GM12875 (cell line): Measurements from ENCODE around the gene KCNT1.

Experiments
- H3K4me3 ChIP-seq: one replicate; pipeline ENCODE4 v1.5.1; 2011; ENCODE audit warnings: low read depth, low read length, control low read depth
- TF ChIP-seq, protein P1 (sequence below): IDR thresholded peaks from 2 replicates; pipeline ENCODE4 v1.5.1; 2011; ENCODE audit warnings: low read depth, mild to moderate bottlenecking, control low read depth, inconsistent platforms, low read length, moderate library complexity, borderline replicate concordance; ENCODE audit not compliant: insufficient read depth

The KCNT1 gene

GRCh38 chr9:135729480-135729879 lies 27.5 kb downstream of the KCNT1 start:
- TF ChIP-seq, protein P1, sequence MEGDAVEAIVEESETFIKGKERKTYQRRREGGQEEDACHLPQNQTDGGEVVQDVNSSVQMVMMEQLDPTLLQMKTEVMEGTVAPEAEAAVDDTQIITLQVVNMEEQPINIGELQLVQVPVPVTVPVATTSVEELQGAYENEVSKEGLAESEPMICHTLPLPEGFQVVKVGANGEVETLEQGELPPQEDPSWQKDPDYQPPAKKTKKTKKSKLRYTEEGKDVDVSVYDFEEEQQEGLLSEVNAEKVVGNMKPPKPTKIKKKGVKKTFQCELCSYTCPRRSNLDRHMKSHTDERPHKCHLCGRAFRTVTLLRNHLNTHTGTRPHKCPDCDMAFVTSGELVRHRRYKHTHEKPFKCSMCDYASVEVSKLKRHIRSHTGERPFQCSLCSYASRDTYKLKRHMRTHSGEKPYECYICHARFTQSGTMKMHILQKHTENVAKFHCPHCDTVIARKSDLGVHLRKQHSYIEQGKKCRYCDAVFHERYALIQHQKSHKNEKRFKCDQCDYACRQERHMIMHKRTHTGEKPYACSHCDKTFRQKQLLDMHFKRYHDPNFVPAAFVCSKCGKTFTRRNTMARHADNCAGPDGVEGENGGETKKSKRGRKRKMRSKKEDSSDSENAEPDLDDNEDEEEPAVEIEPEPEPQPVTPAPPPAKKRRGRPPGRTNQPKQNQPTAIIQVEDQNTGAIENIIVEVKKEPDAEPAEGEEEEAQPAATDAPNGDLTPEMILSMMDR: no peak
- H3K4me3 ChIP-seq: no peak overlapping the region

DNA sequence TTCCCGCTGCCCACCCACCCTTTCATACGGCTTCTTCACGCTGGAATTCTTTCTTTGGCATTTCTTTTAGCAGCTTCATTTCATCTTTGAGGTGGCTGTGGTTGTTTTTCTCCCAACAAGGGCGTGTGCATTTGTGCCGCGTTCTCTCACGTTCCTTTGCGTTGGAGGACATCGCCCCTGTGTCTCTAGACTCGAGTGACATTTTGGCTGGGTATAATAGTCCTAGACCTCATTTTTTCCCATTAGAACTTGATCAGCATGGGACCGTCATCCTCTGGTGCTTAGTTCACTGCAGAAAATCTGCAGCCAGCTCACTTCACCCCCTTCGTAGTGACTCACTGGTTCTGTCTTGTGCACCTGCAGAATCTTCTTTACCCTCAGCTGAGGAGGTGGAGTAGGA lies 29.5 kb downstream of the KCNT1 start:
- TF ChIP-seq, protein P1: no peak

DNA sequence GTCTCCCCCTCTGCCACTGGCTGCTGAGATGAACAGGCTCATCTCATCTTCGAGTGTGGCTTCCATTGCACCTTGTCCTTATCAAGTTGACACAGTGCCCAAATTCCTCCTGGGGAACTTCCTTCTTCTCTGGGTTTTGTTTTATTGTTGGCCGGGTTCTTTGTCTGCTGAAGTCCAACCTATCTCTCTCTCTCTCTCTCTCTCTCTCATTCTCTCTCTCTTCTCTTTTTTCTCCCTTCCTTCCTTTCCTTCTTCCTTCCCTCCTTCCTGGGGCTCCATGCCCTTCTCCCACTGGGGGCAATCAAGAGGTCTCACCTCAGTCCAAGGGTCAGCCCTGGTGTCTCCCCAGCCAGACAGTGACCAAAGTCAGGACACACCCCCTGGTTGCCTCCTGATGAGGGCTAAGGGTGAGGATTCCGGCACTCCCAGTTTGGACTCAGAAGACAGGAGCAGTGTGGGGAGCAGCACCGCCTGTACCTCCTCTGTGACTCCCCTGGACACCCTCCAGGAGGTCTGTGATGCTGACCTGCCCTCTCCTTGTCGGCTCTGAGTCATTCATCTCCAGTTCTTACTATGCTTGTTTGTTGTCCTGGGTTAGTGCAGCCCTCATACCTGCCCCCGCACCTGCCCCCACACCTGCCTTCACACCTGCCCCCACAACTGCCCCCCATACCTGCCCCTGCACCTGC lies 30.7 kb downstream of the KCNT1 start:
- TF ChIP-seq, protein P1: no peak
- no peak overlapping the region for H3K4me3 ChIP-seq

More for the DNA sequence above, 29.5 kb downstream of the KCNT1 start:
- H3K4me3 ChIP-seq: no peak overlapping the region

DNA sequence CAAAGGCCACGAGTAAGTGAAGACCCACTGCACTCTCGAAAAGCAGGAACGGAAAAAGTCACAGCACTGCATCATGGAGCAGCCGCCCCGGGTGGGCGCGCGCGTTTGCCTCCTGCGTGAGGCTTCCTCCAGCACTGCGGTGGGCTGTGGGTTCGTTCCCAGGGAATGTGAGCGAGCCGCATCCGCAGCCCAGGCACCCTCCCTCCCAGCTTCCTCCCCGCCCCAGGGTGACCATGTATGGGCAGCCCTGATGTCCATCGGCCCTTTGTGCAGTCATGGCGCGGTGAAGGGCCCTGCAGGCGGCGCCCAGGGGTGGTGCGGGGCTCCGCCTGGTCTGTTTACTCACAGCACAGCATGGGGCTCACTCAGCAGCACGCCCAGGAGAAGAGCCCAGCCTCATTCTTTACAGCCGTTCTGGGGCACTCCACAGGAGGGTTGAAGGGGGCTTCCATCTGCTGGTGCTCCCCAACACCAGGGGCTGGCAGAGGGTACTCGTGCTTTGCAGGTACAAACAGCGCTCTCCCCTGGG lies 32.7 kb downstream of the KCNT1 start:
- no peak overlapping the region for H3K4me3 ChIP-seq
- TF ChIP-seq, protein P1: no peak

- TF ChIP-seq, protein P1: no peak
- H3K4me3 ChIP-seq: no peak overlapping the region
Observed at GRCh38 chr9:135736272-135736978, 34.4 kb downstream of the KCNT1 start.

DNA sequence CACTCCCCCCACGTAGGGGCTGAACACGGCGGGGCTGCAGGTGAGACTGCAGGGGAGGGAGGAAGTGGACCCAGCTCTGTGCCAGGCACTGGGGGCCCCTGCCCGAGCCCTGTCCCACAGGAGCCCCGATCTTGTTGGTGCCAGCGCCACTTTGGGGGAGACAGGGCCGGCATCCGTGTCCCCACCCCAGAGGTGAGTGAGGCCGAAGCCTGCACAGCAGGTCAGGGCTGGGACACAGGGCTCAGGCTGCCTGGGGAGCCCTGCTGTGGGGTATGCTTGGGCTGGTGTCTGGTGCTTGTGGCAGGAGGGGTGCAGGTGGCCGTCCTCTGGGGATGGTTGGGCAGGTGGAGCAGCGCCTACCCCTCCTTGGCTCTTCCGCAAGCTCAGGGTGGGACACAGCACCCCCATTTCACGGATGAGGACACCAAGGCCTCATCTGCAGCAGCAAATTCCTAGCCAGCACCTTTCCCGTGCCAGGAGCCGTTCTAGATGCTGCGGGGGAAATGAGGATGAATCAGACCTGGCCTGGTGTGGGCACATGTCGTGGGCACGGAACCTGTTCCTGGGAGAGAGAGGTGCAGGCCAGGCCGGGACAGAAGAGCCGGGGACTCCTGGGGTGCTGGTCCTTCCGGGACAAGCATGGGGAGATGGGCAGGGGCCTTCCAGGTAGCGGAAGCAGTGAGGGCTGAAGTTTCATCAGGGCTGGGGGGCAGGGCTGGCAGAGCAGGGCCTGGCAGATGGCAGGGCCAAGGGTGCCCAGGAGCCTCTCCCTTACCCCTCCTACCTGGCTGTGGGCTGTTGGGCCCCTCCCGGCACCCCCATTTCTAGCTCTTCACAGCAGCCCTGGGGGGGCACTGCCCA lies 35.2 kb downstream of the KCNT1 start:
- TF ChIP-seq, protein P1: no peak
- no peak overlapping the region for H3K4me3 ChIP-seq
